Measurements from ENCODE around the gene TEX26. TPM values are rescaled to one million over a fixed set of nuclear protein-coding genes. Genes with fewer than 3 reads are reported as not detected.

The TEX26 gene
- polyA plus RNA-seq, 1 of the 3 experiments (the other 2 are of a cell fraction): not detected

DNA sequence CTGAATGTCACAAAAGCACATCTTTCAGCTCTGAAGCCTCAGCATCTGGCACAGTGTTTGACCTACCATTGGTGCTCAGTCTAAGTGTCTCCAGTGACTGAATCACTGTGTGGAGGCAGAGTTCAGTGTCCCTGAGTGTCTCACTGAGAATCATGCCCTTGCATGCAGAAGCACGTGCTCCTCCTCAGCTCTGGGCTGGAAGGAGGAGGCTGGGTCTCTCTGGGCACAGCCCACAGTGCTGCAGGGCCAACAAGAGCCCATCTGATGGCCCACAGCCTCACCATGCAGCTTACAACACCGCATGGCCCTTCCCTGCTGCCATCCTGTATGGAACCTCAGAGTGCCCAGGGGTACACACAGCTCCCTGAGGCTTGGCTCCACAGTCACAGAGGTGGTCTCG is 86.1 kb downstream of the TEX26 start:
- Histone ChIP-seq H3F3A (replicated peaks; ENCODE audit: insufficient read depth) (peaks cover 4% of the 10 kb centered on the region), H3K9ac (no peak overlapping the region), H3K27me3 (ENCODE audit: insufficient read depth) (no peaks in the 10 kb centered on the region), H2AFZ (ENCODE audit: low read depth) (no peak overlapping the region), H3K9me3 (no peaks in the 10 kb centered on the region), H3K36me3 (replicated peaks in 1 of 2; ENCODE audit: control insufficient read depth in 1 of 2, insufficient read depth in 2 of 2, low read length in 1 of 2) (no peaks in the 10 kb centered on the region), H3K4me3 (ENCODE audit: low read depth in 2 of 2, low read length in 1 of 2) (no peak overlapping the region), H3K9me2 (no peaks in the 10 kb centered on the region), H3K4me1 (ENCODE audit: control insufficient read depth in 1 of 2, insufficient read depth in 2 of 2, low read depth in 1 of 2, low read length in 1 of 2) (peaks cover under 1 to 13% of the 10 kb centered on the region in 2 experiments; a peak in 2 of 4 replicates), H3K79me2 (ENCODE audit: insufficient read depth) (no peaks in the 10 kb centered on the region), H3K27ac (ENCODE audit: low read depth in 2 of 2, low read length in 1 of 2) (no peak overlapping the region), H3K4me2 (no peak overlapping the region), H4K20me1 (ENCODE audit: insufficient read depth) (no peaks in the 10 kb centered on the region)
- DNase-seq: no peak
- whole genome bisulfite sequencing (ENCODE audit: low lambda C conversion rate): no CpG with 5 or more reads among the region's 3 CpGs
- CTCF ChIA-PET: no interaction called here
- POLR2A ChIA-PET: no interaction called here
- no peak for TF ChIP-seq CTCF (IDR thresholded peaks at IDR 0.05)
- no peak for TF ChIP-seq FOXJ3 (CRISPR knock-in tag; IDR thresholded peaks at IDR 0.05)
- no peak for TF ChIP-seq CHD2 (IDR thresholded peaks at IDR 0.05; ENCODE audit: low read length, partially characterized antibody)
- TF ChIP-seq MXI1 (IDR thresholded peaks at IDR 0.05; ENCODE audit: low read depth, low read length): no peak
- no peak for TF ChIP-seq FOXM1 (IDR thresholded peaks at IDR 0.05; ENCODE audit: low read depth)
- no peak for TF ChIP-seq EP300 (IDR thresholded peaks at IDR 0.05; ENCODE audit: borderline replicate concordance in 1 of 2, low read depth in 1 of 2, low read length in 1 of 2)
- TF ChIP-seq NFIC (IDR thresholded peaks at IDR 0.05; ENCODE audit: borderline replicate concordance): no peak
- no peak for TF ChIP-seq RXRA (IDR thresholded peaks at IDR 0.05; ENCODE audit: borderline replicate concordance, low read depth)
- TF ChIP-seq TAF1 (IDR thresholded peaks at IDR 0.05; ENCODE audit: borderline replicate concordance, low read depth, low read length): no peak

- peaks cover 4% of the 10 kb centered on the region in 2 experiments; a peak in 2 of 4 replicates for H3K4me1 ChIP-seq (ENCODE audit: control insufficient read depth in 1 of 2, insufficient read depth in 2 of 2, low read depth in 1 of 2, low read length in 1 of 2)
- WGBS (ENCODE audit: low lambda C conversion rate): 57% methylated on average over 3 of the region's 3 CpGs
- CTCF ChIA-PET: interaction anchor here (1.8 kb wide), 1 partner anchor 23 kb away, joined by 6 read pairs; no protein-coding TSS in a partner anchor
- H3K4me2 ChIP-seq: no peak overlapping the region
- TF ChIP-seq RAD21 (IDR thresholded peaks at IDR 0.05; ENCODE audit: low read length) (no peak), CHD2 (IDR thresholded peaks at IDR 0.05; ENCODE audit: low read length, partially characterized antibody) (no peak), MXI1 (IDR thresholded peaks at IDR 0.05; ENCODE audit: low read depth, low read length) (no peak), TCF12 (IDR thresholded peaks at IDR 0.05) (no peak), GABPA (IDR thresholded peaks at IDR 0.05; ENCODE audit: low read depth) (no peak), NFIC (IDR thresholded peaks at IDR 0.05; ENCODE audit: borderline replicate concordance) (no peak), RXRA (IDR thresholded peaks at IDR 0.05; ENCODE audit: borderline replicate concordance, low read depth) (no peak), NRF1 (IDR thresholded peaks at IDR 0.05; ENCODE audit: low read depth, low read length) (no peak), CTCF (IDR thresholded peaks at IDR 0.05) (no peak), POLR2AphosphoS5 (IDR thresholded peaks at IDR 0.05; ENCODE audit: low read depth, low read length) (no peak), EZH2phosphoT487 (IDR thresholded peaks at IDR 0.05; ENCODE audit: borderline replicate concordance, low read depth) (no peak), USF2 (IDR thresholded peaks at IDR 0.05; ENCODE audit: borderline replicate concordance, low read depth, low read length) (no peak), SIN3A (IDR thresholded peaks at IDR 0.05; ENCODE audit: borderline replicate concordance, low read depth, low read length) (no peak), FOSL2 (IDR thresholded peaks at IDR 0.05; ENCODE audit: borderline replicate concordance, low read depth) (no peak), ZBTB33 (IDR thresholded peaks at IDR 0.05; ENCODE audit: borderline replicate concordance, low read depth) (no peak), JUND (IDR thresholded peaks at IDR 0.05) (no peak)
- no peaks in the 10 kb centered on the region for H3K36me3 ChIP-seq (replicated peaks in 1 of 2; ENCODE audit: control insufficient read depth in 1 of 2, insufficient read depth in 2 of 2, low read length in 1 of 2)
- H3K27ac ChIP-seq (ENCODE audit: low read depth in 2 of 2, low read length in 1 of 2): no peak overlapping the region
- no peaks in the 10 kb centered on the region for H3K79me2 ChIP-seq (ENCODE audit: insufficient read depth)
- no peak overlapping the region for H3K4me3 ChIP-seq (ENCODE audit: low read depth in 2 of 2, low read length in 1 of 2)
- no peak overlapping the region for H2AFZ ChIP-seq (ENCODE audit: low read depth)
- no peaks in the 10 kb centered on the region for H3K9me3 ChIP-seq
- H3K9ac ChIP-seq: no peak overlapping the region
- no peak for DNase-seq
- H4K20me1 ChIP-seq (ENCODE audit: insufficient read depth): no peaks in the 10 kb centered on the region
- H3K27me3 ChIP-seq (ENCODE audit: insufficient read depth): no peaks in the 10 kb centered on the region
- POLR2A ChIA-PET: no interaction called here
- no peaks in the 10 kb centered on the region for H3F3A ChIP-seq (replicated peaks; ENCODE audit: insufficient read depth)
- no peaks in the 10 kb centered on the region for H3K9me2 ChIP-seq
Measured at GRCh38 chr13:31020996-31021395, 88.5 kb downstream of the TEX26 start.

Data from SK-N-SH (cell line).